Measurements from ENCODE around the gene ALX4. TPM values are rescaled to one million over a fixed set of nuclear protein-coding genes. Genes with fewer than 3 reads are reported as not detected.

Gene ALX4
- polyA plus RNA-seq, 2 of the 4 experiments (the other 2 are of a cell fraction): 1.00 to 5.6 TPM

DNA sequence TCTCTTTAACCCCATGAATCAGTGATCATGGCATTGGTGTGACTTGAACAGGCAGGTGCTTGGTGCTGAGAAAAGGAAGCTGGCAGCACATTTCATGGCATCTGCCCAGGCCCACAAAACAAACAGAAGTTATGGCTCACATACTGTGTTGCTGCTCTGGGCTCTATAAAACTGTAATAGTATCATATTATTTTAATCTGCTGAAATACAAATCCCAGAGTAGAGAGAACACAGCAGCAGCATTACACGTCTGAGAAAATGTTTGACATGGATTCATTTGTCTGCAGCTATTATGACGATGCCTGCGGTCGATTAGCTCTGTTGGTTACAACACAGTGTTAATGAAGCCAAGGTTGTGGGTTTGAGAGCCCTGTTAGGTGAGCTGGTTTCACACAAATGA, 80.8 kb downstream of the ALX4 start:
- no peak for FAIRE-seq
- POLR2A ChIA-PET: no interaction called here

DNA sequence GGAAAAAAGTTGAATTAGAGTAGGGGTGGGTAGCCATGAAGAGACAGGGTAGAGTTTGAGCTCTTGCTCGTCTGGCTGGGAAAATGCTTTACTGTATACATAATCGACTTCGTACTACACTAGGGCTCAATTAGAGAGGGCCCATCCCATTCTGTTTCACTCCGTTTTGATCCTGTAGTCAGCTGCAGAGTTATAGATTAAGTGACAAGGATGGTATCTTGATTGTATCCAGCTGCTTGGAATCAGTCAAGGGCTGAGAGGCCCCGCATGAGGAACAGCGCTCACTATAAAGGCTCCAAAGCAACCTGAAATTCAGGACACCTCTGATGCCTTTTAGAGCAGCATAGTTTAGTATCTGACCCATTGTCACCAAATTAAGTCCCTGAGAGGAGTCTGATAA, 81.6 kb downstream of the ALX4 start:
- DNase-seq (ENCODE audit: low read depth in 1 of 2, low spot score in 1 of 2) (no peak), ATAC-seq (no peak), FAIRE-seq (no peak)
- TF ChIP-seq ZSCAN20 (CRISPR knock-in tag; IDR thresholded peaks at IDR 0.05) (no peak), CHD4 (IDR thresholded peaks at IDR 0.05; ENCODE audit: borderline replicate concordance) (no peak), CEBPB (IDR thresholded peaks at IDR 0.05) (no peak), CHD2 (IDR thresholded peaks at IDR 0.05; ENCODE audit: low read length, partially characterized antibody) (no peak), SMC3 (IDR thresholded peaks at IDR 0.05) (no peak), ZFP36 (IDR thresholded peaks at IDR 0.05; ENCODE audit: borderline replicate concordance, partially characterized antibody) (no peak), EHF (CRISPR knock-in tag; IDR thresholded peaks at IDR 0.05) (no peak), EP300 (IDR thresholded peaks at IDR 0.05) (no peak), SREBF2 (IDR thresholded peaks at IDR 0.05) (no peak), MAZ (IDR thresholded peaks at IDR 0.05; ENCODE audit: borderline replicate concordance, low read depth, low read length) (no peak), HOXB13 (CRISPR knock-in tag; IDR thresholded peaks at IDR 0.05; ENCODE audit: low read depth) (no peak), MYC (IDR thresholded peaks at IDR 0.05; ENCODE audit: borderline replicate concordance, low read length) (no peak)
- TF ChIP-seq, protein P1, sequence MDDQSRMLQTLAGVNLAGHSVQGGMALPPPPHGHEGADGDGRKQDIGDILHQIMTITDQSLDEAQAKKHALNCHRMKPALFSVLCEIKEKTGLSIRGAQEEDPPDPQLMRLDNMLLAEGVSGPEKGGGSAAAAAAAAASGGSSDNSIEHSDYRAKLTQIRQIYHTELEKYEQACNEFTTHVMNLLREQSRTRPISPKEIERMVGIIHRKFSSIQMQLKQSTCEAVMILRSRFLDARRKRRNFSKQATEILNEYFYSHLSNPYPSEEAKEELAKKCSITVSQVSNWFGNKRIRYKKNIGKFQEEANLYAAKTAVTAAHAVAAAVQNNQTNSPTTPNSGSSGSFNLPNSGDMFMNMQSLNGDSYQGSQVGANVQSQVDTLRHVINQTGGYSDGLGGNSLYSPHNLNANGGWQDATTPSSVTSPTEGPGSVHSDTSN (IDR thresholded peaks at IDR 0.05): no peak
- TF ChIP-seq, protein P2, sequence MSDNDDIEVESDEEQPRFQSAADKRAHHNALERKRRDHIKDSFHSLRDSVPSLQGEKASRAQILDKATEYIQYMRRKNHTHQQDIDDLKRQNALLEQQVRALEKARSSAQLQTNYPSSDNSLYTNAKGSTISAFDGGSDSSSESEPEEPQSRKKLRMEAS (IDR thresholded peaks at IDR 0.05): no peak
- H3K9me3 ChIP-seq: no peaks in the 10 kb centered on the region
- H3K4me1 ChIP-seq: peaks cover 2% of the 10 kb centered on the region; the same call in 2 of the 3 replicates
- no peak overlapping the region for H3K27ac ChIP-seq
- 95% methylated on average over 6 of the region's 6 CpGs for WGBS (ENCODE audit: missing lambda C conversion rate)
- H3K4me3 ChIP-seq: no peak overlapping the region
- CTCF ChIA-PET: interaction anchor here (1.5 kb wide), 1 partner anchor 51 kb away, joined by 5 read pairs; no protein-coding TSS in a partner anchor
- no peak overlapping the region for H3K4me2 ChIP-seq
- POLR2A ChIA-PET: no interaction called here

More for the DNA sequence above, 80.8 kb downstream of the ALX4 start:
- CTCF ChIA-PET: no interaction called here
- no peak for DNase-seq (ENCODE audit: low read depth in 1 of 2, low spot score in 1 of 2)
- no peak for TF ChIP-seq KDM5A (IDR thresholded peaks at IDR 0.05)
- TF ChIP-seq, protein P3, sequence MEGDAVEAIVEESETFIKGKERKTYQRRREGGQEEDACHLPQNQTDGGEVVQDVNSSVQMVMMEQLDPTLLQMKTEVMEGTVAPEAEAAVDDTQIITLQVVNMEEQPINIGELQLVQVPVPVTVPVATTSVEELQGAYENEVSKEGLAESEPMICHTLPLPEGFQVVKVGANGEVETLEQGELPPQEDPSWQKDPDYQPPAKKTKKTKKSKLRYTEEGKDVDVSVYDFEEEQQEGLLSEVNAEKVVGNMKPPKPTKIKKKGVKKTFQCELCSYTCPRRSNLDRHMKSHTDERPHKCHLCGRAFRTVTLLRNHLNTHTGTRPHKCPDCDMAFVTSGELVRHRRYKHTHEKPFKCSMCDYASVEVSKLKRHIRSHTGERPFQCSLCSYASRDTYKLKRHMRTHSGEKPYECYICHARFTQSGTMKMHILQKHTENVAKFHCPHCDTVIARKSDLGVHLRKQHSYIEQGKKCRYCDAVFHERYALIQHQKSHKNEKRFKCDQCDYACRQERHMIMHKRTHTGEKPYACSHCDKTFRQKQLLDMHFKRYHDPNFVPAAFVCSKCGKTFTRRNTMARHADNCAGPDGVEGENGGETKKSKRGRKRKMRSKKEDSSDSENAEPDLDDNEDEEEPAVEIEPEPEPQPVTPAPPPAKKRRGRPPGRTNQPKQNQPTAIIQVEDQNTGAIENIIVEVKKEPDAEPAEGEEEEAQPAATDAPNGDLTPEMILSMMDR (IDR thresholded peaks at IDR 0.05): no peak
- TF ChIP-seq, protein P4, sequence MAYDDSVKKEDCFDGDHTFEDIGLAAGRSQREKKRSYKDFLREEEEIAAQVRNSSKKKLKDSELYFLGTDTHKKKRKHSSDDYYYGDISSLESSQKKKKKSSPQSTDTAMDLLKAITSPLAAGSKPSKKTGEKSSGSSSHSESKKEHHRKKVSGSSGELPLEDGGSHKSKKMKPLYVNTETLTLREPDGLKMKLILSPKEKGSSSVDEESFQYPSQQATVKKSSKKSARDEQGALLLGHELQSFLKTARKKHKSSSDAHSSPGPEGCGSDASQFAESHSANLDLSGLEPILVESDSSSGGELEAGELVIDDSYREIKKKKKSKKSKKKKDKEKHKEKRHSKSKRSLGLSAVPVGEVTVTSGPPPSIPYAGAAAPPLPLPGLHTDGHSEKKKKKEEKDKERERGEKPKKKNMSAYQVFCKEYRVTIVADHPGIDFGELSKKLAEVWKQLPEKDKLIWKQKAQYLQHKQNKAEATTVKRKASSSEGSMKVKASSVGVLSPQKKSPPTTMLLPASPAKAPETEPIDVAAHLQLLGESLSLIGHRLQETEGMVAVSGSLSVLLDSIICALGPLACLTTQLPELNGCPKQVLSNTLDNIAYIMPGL (CRISPR knock-in tag; IDR thresholded peaks at IDR 0.05; ENCODE audit: borderline replicate concordance): no peak
- no peak for TF ChIP-seq MAZ (IDR thresholded peaks at IDR 0.05; ENCODE audit: borderline replicate concordance, low read depth, low read length)
- TF ChIP-seq, protein P5, sequence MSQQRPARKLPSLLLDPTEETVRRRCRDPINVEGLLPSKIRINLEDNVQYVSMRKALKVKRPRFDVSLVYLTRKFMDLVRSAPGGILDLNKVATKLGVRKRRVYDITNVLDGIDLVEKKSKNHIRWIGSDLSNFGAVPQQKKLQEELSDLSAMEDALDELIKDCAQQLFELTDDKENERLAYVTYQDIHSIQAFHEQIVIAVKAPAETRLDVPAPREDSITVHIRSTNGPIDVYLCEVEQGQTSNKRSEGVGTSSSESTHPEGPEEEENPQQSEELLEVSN (IDR thresholded peaks at IDR 0.05; ENCODE audit: borderline replicate concordance, low read depth): no peak
- TF ChIP-seq CHD4 (IDR thresholded peaks at IDR 0.05; ENCODE audit: borderline replicate concordance): no peak
- TF ChIP-seq CBX2 (IDR thresholded peaks at IDR 0.05; ENCODE audit: borderline replicate concordance, low read depth): no peak
- no peak for TF ChIP-seq EHMT2 (IDR thresholded peaks at IDR 0.05; ENCODE audit: low read depth)
- TF ChIP-seq, protein P2 (IDR thresholded peaks at IDR 0.05): no peak
- TF ChIP-seq JUN (IDR thresholded peaks at IDR 0.05): no peak
- TF ChIP-seq RARB (CRISPR knock-in tag; IDR thresholded peaks at IDR 0.05): no peak
- TF ChIP-seq NR3C1 (IDR thresholded peaks at IDR 0.05): no peak
- no peak for TF ChIP-seq EHF (CRISPR knock-in tag; IDR thresholded peaks at IDR 0.05)
- Histone ChIP-seq H3K4me3 (no peak overlapping the region), H3K4me2 (no peak overlapping the region), H3K27ac (no peak overlapping the region), H3K4me1 (no peaks in the 10 kb centered on the region), H3K9me3 (no peaks in the 10 kb centered on the region)
- 95% methylated on average over 4 of the region's 4 CpGs for WGBS (ENCODE audit: missing lambda C conversion rate)
- no peak for ATAC-seq

Data from A549 (cell line).